PC-9 (cell line): ENCODE data around the gene DOLPP1. TPM values are rescaled to one million over a fixed set of nuclear protein-coding genes. Genes with fewer than 3 reads are reported as not detected.

Source experiments
- BruUV-seq: library from RNA; stranded (reverse); fragments of 400-500 nt; replicated peaks from 2 replicates; lab custom pipeline; 2021; lab: Mats Ljungman, UMichigan
- CTCF ChIA-PET: fragments of 300-600 bp; sonication (Branson Sonifier 250); formaldehyde crosslinking; loops from one replicate; lab custom pipeline; 2022; ENCODE audit warnings: antibody characterized with exemption; lab: Charles Lee
- POLR2A ChIA-PET: fragments of 300-600 bp; sonication (Branson Sonifier 250); formaldehyde crosslinking; loops from one replicate; lab custom pipeline; 2022; ENCODE audit warnings: antibody characterized with exemption; ENCODE audit not compliant: unreplicated experiment; lab: Charles Lee
- DNase-seq, 2 experiments: peaks; one replicate each; pipeline versions ENCODE4 v3.0.0 to v3.0.0-alpha.2; 2015 to 2022; ENCODE audit warnings: mixed read lengths in 1 of 2
- H2AFZ ChIP-seq: fragments of 200-600 bp; sonication (generic); 2 replicates; pipeline ENCODE4 v1.8.1; 2017; ENCODE audit warnings: antibody characterized with exemption
- H3F3A ChIP-seq: fragments of 200-600 bp; sonication (generic); 2 replicates; pipeline ENCODE4 v1.8.1; 2017; ENCODE audit warnings: antibody characterized with exemption, mild to moderate bottlenecking, low read depth; ENCODE audit not compliant: insufficient read depth
- H3K27ac ChIP-seq: fragments of 200-600 bp; sonication (generic); 2 replicates; pipeline ENCODE4 v1.6.1; 2016; ENCODE audit warnings: mixed run types
- H3K27me3 ChIP-seq: fragments of 200-600 bp; sonication (generic); 2 replicates; pipeline ENCODE4 v1.6.1; 2016; ENCODE audit warnings: low read depth, mixed run types; ENCODE audit not compliant: insufficient read depth
- H3K36me3 ChIP-seq: fragments of 200-600 bp; sonication (generic); 2 replicates; pipeline ENCODE4 v1.6.1; 2016; ENCODE audit warnings: low read depth, mixed run types
- H3K4me1 ChIP-seq: fragments of 200-600 bp; sonication (generic); replicated peaks from 2 replicates; pipeline ENCODE4 v1.6.1; 2016; ENCODE audit warnings: mixed run types; ENCODE audit not compliant: insufficient read depth
- H3K4me2 ChIP-seq: fragments of 200-600 bp; sonication (generic); 2 replicates; pipeline ENCODE4 v1.6.1; 2017; ENCODE audit warnings: mixed run types
- H3K4me3 ChIP-seq: fragments of 200-600 bp; sonication (generic); 2 replicates; pipeline ENCODE4 v1.6.1; 2016; ENCODE audit warnings: mixed run types
- H3K79me2 ChIP-seq: fragments of 200-600 bp; sonication (generic); 2 replicates; pipeline ENCODE4 v1.6.1; 2017; ENCODE audit warnings: low read depth, mixed run types
- H3K9me2 ChIP-seq: fragments of 200-600 bp; sonication (generic); 2 replicates; pipeline ENCODE4 v1.8.1; 2017; ENCODE audit warnings: mild to moderate bottlenecking; ENCODE audit not compliant: insufficient read depth
- H3K9me3 ChIP-seq: fragments of 200-600 bp; sonication (generic); 2 replicates; pipeline ENCODE4 v1.8.1; 2016; ENCODE audit warnings: low read depth; ENCODE audit not compliant: insufficient read depth
- H4K20me1 ChIP-seq: fragments of 200-600 bp; sonication (generic); 2 replicates; pipeline ENCODE4 v1.8.1; 2017; ENCODE audit not compliant: insufficient read depth
- CTCF ChIP-seq: fragments of 200-600 bp; sonication (generic); conservative IDR thresholded peaks from 2 replicates; pipeline ENCODE4 v1.6.1; 2017; ENCODE audit warnings: mixed run types, antibody characterized with exemption, mild to moderate bottlenecking, moderate library complexity
- EZH2 ChIP-seq: fragments of 200-600 bp; sonication (generic); IDR thresholded peaks from 2 replicates; pipeline ENCODE4 v1.8.0; 2017; ENCODE audit warnings: antibody characterized with exemption, low read depth
- intact Hi-C: fragments of 100-400 bp; cut with micrococcal nuclease; formaldehyde crosslinking; loops from one replicate; pipeline ENCODE4 v1.10.0; 2022; ENCODE audit not compliant: unreplicated experiment
- total RNA-seq: library from RNA; stranded (reverse); gene quantifications from 2 replicates; pipeline ENCODE4 v1.2.3, GENCODE V29; 2021

DOLPP1 gene
- total RNA-seq, 1 experiment from 2014 or later, result 24.4 TPM

GRCh38 chr9:129100383-129101169 lies 19.7 kb downstream of the DOLPP1 start:
- DNase-seq, result no peak
- CTCF ChIA-PET, result no interaction called here
- POLR2A ChIA-PET, result no interaction called here
- no TSS peak for BruUV-seq
- TF ChIP-seq CTCF, result no peak
- no peak for TF ChIP-seq EZH2
- no peaks in the 10 kb centered on the region for H3F3A ChIP-seq
- no peak overlapping the region for H3K4me3 ChIP-seq
- H3K4me2 ChIP-seq, result no peak overlapping the region
- H3K9me2 ChIP-seq, result no peaks in the 10 kb centered on the region
- peaks cover 16% of the 10 kb centered on the region for H3K4me1 ChIP-seq
- no peaks in the 10 kb centered on the region for H3K27me3 ChIP-seq
- intact Hi-C loops, result loop anchor here (5.0 kb wide), 1 partner anchor 93 kb away; no protein-coding TSS in a partner anchor
- H2AFZ ChIP-seq, result no peak overlapping the region
- H4K20me1 ChIP-seq, result no peaks in the 10 kb centered on the region
- H3K9me3 ChIP-seq, result no peaks in the 10 kb centered on the region
- H3K36me3 ChIP-seq, result no peaks in the 10 kb centered on the region
- no peaks in the 10 kb centered on the region for H3K79me2 ChIP-seq
- H3K27ac ChIP-seq, result no peak overlapping the region

- H3K9me3 ChIP-seq, result no peaks in the 10 kb centered on the region
- H3K79me2 ChIP-seq, result no peaks in the 10 kb centered on the region
- no peak overlapping the region for H3K4me3 ChIP-seq
- no peaks in the 10 kb centered on the region for H4K20me1 ChIP-seq
- H3K27me3 ChIP-seq, result no peaks in the 10 kb centered on the region
- H3K36me3 ChIP-seq, result no peaks in the 10 kb centered on the region
- ChIA-PET POLR2A (no interaction called here), CTCF (interaction anchor here (0.7 kb wide), 1 partner anchor 17 kb away, joined by 3 read pairs; no protein-coding TSS in a partner anchor)
- BruUV-seq, result no TSS peak
- no peak overlapping the region for H3K4me2 ChIP-seq
- H3K4me1 ChIP-seq, result peaks cover 16% of the 10 kb centered on the region
- peak in 1 of 2 experiments; percentile 4 for DNase-seq
- TF ChIP-seq EZH2, result no peak
- TF ChIP-seq CTCF, result no peak
- intact Hi-C loops, result loop anchor here (5.0 kb wide), 1 partner anchor 94 kb away; no protein-coding TSS in a partner anchor
- no peaks in the 10 kb centered on the region for H3K9me2 ChIP-seq
- H2AFZ ChIP-seq, result no peak overlapping the region
- no peak overlapping the region for H3K27ac ChIP-seq
- no peaks in the 10 kb centered on the region for H3F3A ChIP-seq
Observed at GRCh38 chr9:129101279-129101678, 20.4 kb downstream of the DOLPP1 start.

- intact Hi-C loops, result loop anchor here (5.0 kb wide), 1 partner anchor 95 kb away; no protein-coding TSS in a partner anchor
- Histone ChIP-seq H3K4me2 (no peak overlapping the region), H3K27ac (no peak overlapping the region), H3K9me2 (no peaks in the 10 kb centered on the region), H3K9me3 (no peaks in the 10 kb centered on the region), H3K4me3 (no peak overlapping the region), H4K20me1 (no peaks in the 10 kb centered on the region), H3K27me3 (no peaks in the 10 kb centered on the region), H2AFZ (no peak overlapping the region), H3K4me1 (peaks cover 21% of the 10 kb centered on the region), H3K36me3 (no peaks in the 10 kb centered on the region), H3K79me2 (no peaks in the 10 kb centered on the region), H3F3A (peaks cover 4% of the 10 kb centered on the region; the same call in 1 of the 2 replicates)
- BruUV-seq, result no TSS peak
- TF ChIP-seq EZH2, result no peak
- no peak for TF ChIP-seq CTCF
- DNase-seq, result peak in 1 of 2 experiments; percentile 0
- POLR2A ChIA-PET, result no interaction called here
- CTCF ChIA-PET, result no interaction called here
Observed at GRCh38 chr9:129102095-129102525, 21.2 kb downstream of the DOLPP1 start.
